Stimulated activated naive CD4-positive, alpha-beta T cell (primary cell): ENCODE measurements around the gene CRHR2.

ENCODE experiments used
- DNase-seq, 6 experiments: peaks; one replicate each; lab custom pipeline; 2025; lab: John Stamatoyannopoulos, UW

CRHR2 gene

DNA sequence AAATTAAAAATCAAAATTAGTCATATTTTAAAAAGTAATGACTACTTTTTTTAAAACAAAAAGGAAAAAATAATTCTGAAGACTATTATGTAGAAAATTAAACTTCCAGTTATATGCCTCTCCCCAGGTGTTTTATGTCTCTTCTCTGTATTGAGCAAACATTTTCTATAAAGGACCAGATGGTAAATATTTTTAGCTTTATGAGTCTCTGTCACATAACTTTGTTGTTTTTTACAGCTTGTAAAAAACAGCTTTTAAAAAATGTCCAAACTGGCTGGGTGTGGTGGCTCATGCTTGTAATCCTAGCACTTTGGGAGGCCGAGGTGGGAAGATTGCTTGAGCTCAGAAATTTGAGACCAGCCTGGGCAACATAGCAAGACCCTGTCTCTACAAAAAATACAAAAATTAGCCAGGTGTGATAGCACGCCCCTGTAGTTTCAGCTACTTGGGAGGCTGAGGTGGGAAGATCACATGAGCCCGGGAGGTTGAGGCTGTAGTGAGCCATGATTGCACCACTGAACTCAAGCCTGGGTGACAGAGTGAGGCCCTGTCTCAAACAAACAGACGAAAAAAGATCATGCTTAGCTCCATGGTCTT is 64.1 kb downstream of the CRHR2 start:
- DNase-seq, result no peak

GRCh38 chr7:30617359-30617758 is 64.9 kb downstream of the CRHR2 start:
- DNase-seq, result no peak

DNA sequence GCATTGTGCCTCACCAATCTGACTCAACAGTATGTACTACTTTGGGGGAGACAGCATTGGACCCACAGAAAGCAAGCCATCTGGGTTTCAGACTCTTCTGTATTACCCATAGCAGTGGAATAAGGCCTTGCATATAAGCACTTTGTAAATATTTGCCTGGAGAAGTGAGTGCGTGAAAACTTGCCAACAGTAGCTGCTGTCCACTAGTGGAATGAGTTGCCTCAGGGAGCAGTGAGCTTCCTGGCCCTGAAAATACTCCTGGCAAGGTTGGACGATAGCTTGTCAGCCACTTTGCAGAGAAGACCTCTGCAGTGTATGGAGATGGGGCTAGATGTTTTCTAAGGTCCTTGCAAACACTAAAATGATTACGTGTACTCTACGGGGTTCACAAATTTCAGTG is 65.9 kb downstream of the CRHR2 start:
- DNase-seq, result no peak

GRCh38 chr7:30613366-30614325 is 68.6 kb downstream of the CRHR2 start:
- no peak for DNase-seq

- DNase-seq, result no peak
These were observed 69.5 kb downstream of the CRHR2 start for GRCh38 chr7:30612658-30613265.

- DNase-seq, result no peak
These were observed 76.4 kb downstream of the CRHR2 start for GRCh38 chr7:30605832-30606231.

GRCh38 chr7:30604901-30605300 is 77.4 kb downstream of the CRHR2 start:
- DNase-seq, result no peak
